ENCODE measurements around the gene SDF4.
"Not testable (repeated sequence)": the region's sequence is repeated elsewhere in the genome, so short reads cannot be mapped to it uniquely, and the experiment has no call there.

SDF4 gene

DNA sequence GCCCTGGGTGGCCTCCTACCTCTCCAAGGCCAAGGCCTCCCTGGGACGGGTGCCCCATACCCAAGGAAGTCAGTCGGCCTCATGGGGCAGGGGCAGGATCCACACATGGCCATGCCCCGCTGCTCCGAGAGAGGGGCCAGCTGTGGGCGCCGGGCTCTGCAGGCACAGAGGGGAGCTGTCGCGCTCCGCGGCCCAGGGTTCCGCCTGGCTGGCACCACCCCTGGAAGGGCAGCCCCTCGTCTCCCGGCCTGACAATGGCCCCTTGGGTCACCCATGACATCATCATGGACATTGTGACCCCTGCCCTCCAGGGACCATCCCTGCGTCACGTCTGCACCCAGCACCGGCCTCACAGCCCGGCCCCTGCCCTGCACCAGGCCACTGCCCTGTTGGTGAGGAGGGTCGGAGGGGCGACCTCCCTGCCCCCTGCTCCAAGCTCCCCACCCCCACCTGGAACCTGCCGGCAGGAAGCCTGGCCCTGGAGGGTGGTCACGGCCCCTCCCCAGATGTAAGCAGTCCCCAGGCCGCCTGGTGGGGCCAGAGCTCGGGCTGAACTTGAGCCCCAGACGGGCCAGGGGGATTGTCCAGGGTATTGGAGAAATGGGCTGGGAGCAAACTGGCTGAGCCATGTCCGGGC is 52.3 kb downstream of the SDF4 start:
- DNase-seq (ENCODE audit: low read depth), result no peak

DNA sequence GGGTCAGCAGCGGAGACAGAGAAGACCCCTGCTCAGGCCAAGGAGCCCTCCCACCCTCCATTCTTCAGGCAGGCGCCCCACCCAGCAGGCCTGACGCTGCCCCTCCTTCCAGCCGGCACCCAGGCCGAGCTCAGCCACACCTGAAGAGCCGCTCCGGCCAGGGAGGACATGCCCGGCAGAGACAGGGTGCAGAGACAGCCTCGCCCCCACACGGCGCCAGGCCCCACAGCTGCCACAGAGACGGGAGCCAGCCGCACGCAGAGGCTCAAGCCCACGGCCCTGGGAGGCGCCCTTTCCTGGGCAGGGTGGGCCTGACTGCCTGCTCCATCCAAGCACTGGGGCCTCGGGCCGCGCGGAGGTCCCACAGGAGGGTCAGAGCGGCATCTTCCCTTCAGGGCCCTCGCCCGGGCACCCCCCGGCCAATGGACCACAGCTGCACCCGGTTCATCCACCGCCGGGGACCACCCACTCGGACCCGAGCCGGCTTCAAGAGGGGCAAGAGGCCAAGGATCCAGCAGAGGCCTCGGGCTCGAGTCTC is 52.9 kb downstream of the SDF4 start:
- no peak for DNase-seq (ENCODE audit: low read depth)

DNA sequence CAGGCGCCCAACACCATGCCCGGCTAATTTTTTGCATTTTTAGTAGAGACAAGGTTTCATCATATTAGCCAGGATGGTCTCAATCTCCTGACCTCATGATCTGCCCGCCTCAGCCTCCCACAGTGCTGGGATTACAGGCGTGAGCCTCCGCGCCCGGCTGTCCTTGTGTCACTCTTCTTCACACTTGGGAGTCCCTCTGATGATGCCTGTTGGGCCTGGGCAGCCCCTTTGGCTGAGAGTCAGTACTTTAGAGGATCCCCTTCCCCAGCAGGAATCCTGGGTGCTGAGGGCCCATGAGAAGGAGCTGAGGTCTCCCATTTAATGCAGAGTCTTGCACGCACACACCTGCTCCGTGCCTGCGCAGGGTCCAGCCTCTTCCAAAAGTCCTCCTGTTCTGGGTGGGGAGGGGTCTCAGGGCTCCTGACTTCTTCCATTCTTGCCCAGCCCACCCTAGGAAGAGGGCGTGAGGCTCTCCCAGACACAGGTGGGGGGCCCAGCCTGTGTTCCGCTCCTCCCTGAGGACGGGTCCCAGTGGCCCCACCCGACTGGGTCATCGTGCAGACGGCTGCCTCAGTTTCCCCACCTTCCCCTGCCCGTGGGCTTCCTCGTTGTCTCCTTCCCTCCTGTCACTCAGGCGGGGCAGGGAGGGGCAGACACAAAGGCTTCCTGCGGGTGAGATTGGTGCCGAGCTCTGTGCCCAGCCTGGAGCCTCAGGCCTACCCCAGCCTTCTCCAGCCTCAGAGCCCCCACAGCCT is 54.2 kb downstream of the SDF4 start:
- no peak for DNase-seq (ENCODE audit: low read depth)

- DNase-seq (ENCODE audit: low read depth), result no peak
These were observed 54.9 kb downstream of the SDF4 start for GRCh38 chr1:1176931-1177330.

GRCh38 chr1:1176063-1176761 is 55.6 kb downstream of the SDF4 start:
- DNase-seq (ENCODE audit: low read depth), result not testable (repeated sequence)

DNA sequence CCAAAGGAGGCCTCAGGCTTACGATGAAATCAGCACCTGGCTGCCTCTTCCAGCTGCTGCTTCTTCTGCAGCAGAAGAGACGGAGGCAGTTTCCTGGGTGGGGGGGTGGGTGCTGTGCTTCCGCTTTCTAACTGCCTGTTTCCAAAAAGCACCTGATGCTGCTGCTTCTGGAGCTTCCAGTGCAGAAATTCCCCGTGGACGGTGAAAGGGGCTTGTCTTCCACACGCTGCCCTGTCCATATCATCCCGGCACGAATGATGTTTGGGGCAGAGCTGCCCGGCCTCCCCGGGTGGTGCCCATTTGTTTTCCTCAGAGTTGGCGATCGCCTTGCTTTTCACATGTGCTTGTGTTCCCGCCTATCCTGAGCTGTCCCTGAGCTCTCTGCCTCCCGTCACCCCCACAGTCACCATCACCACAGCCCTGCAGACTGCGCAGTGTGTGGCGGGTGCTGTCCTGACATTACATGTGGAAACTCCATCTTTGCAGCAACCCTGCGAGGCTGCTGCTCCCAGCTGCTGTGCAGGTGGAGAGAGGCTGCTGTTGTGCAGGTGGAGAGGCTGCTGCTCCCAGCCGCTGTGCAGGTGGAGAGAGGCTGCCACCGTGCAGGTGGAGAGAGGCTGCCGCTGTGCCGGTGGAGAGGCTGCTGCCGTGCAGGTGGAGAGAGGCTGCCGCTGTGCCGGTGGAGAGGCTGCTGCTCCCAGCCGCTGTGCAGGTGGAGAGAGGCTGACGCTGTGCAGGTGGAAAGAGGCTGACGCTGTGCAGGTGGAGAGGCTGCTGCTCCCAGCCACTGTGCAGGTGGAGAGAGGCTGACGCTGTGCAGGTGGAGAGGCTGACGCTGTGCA is 56.4 kb downstream of the SDF4 start:
- DNase-seq (ENCODE audit: low read depth), result no peak

- DNase-seq (ENCODE audit: low read depth), result peak; percentile 36
These were observed 57.9 kb downstream of the SDF4 start, which contains the start of gene TTLL10 for GRCh38 chr1:1173793-1174415. Gene TTLL10, plus strand, starts transcription at chr1:1173880. Its CDS starts 5,336 bp downstream, at chr1:1179216.

DNA sequence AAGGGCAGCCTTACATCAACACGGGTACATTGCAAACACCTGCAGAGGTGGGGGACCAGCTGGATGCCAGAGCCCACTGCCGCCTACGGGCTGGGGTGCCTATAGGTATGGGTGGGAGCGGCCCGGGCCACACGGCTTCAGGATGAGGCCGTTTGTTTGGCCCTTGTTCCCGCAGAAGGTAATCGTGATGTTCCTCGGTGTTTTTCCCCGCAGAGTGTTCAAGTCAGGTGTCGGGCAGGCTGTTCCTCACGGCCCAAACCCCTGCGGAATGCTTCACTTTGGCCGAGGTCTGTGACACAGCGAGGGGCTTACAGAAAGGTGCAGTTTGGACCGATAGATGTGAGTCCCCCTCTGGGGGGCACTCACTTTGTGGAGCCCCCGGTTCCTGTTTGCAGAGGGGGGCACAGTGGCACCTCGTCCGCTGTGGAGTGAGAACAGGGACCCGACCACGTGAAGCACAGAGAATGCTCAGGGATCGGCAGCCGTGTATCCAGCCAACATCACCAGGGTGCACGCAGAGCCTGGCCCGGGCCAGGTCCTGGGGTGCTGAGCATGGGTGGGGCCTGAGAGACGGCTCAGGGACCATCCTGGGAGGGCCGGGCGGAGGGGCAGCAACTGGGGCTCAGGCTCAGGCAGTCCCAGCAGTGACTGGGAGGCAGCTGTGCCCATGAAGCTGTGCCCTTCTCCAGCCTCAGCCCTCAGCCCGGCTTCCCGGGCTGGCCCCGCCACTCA is 58.6 kb downstream of the SDF4 start:
- no peak for DNase-seq (ENCODE audit: low read depth)

DNA sequence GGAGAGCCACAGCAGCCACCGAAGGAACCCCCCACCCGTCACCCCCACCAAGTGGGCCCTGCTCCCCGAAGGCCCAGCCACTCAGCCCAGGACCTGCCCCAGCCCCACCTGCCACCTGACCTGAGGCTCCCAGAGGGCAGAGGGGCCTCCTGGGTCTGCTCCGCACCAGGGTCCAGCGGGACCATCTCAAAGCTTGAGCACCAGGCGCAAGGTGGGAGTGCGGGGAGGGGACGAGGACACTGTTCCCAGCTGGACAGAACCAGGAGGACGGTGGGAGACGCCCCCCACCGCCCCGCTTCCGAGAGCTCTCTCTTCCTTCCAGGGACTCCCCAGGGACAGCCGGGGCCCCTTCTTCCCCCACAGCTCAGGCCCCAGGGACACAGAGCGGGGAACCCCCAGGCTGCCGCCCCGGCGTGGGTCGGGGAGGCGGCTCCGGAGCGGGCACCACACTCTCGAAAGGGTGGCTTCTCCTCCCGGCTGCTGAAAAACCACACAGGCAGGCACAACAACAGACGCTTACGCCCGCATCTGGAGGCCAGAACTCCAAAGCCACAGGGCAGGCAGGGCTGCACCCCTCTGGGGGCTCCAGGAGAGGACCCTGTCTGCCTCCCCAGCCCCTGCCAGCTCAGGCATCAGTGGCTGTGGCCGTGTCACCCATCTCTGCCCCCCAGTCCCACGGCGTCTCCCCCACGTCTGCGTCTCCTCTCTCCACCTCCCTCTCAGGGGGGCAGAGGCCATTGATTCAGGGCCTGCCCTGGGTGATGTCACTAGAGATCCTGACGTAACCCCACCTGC is 60.1 kb downstream of the SDF4 start:
- no peak for DNase-seq (ENCODE audit: low read depth)

DNA sequence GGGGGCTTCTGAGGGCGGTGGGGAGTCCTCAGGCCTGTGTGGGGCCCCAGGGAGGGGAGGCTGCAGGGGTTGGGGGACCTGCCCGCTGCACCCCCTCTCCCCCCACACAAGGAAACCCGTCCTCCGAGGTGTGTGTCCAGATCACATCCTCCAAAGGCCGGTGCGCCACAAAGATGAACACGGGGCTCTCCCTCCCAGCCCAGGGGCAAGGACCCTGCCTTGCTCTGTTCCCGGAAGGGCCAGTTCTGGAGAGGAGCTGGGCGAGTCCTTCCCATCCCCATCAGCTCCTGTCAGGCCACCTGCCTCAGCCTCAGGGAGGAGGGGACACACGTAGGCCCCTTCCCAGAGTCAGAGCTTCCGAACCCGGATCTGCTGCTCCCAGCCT is 60.6 kb downstream of the SDF4 start:
- no peak for DNase-seq (ENCODE audit: low read depth)

DNA sequence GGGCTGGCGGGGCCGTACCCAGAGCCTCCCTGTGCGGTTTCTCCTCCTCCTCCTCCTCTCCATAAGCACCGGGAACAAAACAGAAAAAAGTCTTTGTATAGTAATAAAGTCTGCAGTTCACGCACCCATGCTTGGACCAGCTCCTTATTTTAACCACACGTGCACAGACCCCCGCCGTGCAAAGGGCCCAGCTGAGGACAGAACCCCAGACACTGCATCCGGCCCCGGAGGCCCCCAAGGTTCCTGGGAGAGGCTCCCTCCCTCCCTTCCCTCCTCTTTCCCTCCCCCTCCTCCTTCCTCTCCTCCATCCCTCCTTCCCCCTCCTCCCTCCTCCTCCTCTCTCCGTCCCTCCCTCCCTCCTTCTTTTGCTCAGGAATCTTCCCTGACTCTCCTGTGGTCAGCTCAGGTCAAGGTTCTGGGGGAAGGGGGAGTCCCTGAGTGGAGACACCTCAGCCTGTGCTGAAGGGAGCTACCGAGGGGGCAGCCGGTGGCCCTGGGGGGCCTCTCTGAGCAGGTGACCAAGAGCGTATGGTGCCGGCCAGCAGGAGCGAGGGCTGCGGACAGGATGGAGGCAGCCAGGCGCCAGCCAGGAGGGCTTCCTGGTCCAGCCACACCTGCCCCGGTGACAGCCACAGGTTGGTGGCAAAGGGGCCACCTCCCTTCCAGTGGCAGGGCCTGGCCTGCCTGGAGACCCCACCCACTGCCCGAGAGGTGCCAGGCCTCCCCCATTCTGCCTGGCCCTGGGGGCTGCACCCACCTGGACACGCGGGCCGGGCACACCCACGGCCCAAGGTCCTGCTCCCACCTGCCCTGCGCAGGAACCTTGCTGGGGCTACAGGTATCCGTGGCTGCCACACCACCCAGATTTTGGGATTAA is 61.3 kb downstream of the SDF4 start:
- no peak for DNase-seq (ENCODE audit: low read depth)

GRCh38 chr1:1169429-1170214 is 62.2 kb downstream of the SDF4 start:
- DNase-seq (ENCODE audit: low read depth), result no peak

DNA sequence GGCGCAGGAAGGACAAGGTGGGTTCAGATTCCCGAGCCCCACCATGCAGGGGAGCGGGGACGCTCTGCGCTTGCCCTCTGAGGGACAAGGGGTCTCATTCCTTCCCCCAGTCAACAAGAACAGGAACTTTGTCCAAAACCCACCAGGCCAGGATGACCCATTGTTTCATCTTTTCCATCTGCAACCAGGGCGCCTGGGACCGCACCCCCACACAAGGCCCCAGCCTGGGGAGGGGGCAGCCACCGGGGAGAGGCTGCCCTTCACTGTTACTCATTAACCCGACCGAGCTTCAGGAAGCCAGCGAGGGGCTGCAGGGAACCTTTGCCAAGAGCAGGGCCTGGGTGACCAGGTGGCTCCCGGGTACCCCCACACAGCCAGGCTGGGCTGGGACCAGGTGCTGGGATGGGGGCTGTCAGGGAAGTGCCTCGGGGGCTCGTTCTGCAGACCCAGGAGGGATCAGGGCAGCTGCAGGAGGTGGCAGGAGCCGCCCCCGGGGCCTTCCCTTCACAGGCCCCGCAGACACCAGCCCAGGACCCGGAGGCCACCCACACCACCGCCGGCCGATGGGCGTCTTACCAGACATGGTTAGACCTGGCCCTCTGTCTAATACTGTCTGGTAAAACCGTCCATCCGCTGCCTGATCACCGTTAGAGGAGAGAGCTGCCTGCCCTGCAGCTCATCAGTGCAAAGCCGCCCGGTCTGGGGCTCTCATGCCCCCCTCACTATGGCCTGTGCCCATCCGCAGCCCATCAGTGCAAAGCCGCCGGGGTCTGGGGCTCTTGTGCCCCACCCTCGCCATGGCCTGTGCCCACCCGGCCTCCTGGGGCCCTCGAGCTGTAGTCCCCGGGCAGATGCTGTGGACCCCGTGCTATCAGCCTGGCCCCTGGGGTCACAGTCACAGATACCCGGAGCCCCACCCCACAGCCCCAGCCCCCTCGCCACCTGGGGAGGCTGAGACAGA is 63.1 kb downstream of the SDF4 start:
- no peak for DNase-seq (ENCODE audit: low read depth)

DNA sequence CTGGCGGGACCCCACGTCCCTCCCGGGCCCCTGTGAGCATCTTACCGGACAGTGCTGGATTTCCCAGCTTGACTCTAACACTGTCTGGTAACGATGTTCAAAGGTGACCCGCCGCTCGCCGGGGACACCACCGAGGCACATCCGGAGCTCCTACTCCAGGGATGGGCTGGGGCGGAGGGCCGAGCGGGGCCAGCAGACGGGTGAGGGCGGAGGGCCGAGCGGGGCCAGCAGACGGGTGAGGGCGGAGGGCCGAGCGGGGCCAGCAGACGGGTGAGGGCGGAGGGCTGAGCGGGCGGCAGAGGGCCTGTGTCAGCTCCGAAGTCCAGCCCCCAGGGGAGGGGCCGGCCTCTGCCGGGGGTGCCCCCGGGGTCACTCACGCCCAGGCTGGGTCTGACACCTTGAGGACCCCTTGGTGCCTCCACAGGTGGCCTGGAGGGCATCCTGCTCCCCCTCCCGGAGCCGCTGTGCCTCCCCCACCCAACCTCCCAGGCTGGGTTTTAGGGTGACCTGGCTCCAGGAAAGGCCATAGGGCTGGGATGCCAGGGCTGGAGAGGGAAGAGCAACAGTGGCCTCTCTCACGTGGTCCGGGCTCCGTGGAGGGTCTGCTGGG is 63.9 kb downstream of the SDF4 start:
- DNase-seq (ENCODE audit: low read depth), result no peak

- no peak for DNase-seq (ENCODE audit: low read depth)
These were observed 64.4 kb downstream of the SDF4 start for GRCh38 chr1:1167398-1167821.

All from T-helper 22 cell (primary cell).